Coronary artery (tissue), 2 donors: ENCODE data around the gene RARA.
A peak's percentile ranks its signal among the peaks of the same experiment; 100 is the strongest.

ENCODE experiments used
- DNase-seq: peaks from one replicate; pipeline ENCODE4 v3.0.0-alpha.2; 2017; ENCODE audit warnings: low spot score
- H3K27ac ChIP-seq, 2 donors: fragments of 200-600 bp; sonication (generic); one replicate each; pipeline ENCODE4 v1.5.1; 2016 to 2019
- H3K4me3 ChIP-seq: fragments of 200-600 bp; sonication (generic); 2 replicates; pipeline ENCODE4 v1.5.1; 2016; ENCODE audit warnings: mild to moderate bottlenecking, moderate library complexity
- CTCF ChIP-seq: fragments of 200-600 bp; sonication (generic); IDR thresholded peaks from one replicate; pipeline ENCODE4 v1.5.1; 2019; ENCODE audit warnings: antibody characterized with exemption

RARA gene

DNA sequence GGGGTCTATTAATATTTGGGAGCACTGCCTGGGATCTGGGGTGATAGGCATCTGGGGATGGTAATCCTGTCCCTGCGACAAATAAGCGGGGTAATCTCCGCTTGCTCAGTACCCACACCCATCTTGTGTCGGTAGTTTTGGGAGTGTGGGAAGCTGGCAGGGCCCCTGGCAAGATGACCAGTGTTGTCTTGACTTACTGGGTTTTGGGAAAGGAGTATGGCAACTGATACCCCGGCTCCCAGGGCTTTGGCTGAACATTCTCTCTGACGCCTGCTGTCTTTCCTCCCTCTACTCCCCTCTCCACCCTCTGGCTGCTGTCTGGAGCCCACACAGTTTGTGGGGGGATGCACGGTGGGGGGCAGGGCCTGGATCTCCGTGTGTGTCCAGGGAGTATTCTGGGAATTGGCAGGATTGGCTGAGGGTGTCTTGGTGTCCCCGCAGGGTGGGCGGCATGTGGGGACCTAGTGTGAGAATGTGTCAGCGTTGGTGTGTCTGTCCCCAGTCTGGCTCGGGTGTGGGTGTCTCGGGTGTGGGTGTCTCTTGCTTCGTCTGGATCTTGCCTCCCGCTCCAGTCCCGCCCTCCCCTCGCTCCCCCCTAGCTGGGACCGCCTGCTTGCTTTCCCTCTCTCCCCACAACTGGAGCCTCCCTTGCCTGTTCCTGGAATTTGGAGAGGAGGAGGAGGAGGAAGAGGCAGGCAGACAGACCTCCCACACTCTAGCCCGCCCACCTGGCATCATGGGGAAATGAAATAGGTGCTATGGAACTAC, 12.0 kb downstream of the RARA start:
- peak overlapping the region; percentile 75 to 92 for H3K27ac ChIP-seq
- peak; percentile 93 for DNase-seq
- H3K4me3 ChIP-seq, result peak overlapping the region; percentile 83
- TF ChIP-seq CTCF, result no peak

DNA sequence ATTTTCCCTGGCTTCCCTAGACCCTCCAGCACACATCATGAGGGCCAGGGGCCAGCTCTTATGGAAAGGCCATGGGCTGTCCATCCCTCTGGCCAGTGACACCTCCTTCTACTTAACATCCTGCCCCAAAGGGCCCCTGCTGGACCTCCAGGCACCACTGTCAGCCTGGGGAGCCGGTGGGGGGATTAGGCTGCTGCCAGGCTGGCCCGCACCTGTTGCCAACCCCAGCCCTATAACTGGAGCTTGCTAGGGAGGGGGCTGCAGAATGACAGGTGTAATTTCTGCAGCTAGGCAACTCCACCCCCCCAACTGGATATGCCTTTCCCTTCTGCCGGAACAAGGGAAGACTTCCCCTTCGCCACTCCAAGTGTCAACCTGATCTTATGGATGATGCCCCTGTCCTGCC, 12.5 kb downstream of the RARA start:
- H3K4me3 ChIP-seq, result peak overlapping the region; percentile 83
- peak overlapping the region; percentile 75 to 92 for H3K27ac ChIP-seq
- no peak for DNase-seq
- no peak for TF ChIP-seq CTCF

DNA sequence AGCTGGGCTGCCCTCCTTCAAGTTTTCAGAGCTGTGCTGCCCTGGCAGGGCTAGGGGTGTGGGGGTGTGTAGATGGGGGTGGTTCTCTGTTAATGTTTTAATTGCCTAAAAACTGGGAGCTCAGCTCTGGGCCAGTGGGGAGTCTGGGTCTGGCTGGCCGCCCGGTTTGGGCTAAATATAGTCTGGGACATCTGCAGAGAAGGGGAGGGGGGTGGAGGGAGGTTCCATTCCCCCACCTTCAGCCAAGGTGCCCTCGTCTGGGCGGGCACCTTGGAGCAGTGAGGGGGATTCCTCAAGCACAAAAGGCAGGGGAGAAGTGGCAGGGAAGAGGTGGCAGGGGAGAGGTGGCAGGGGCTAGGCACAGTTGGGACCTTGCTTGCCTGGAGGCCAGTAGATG, 13.0 kb downstream of the RARA start:
- TF ChIP-seq CTCF, result no peak
- Histone ChIP-seq H3K27ac (peak overlapping the region; percentile 75 to 92), H3K4me3 (peak overlapping the region; percentile 83)
- peak; percentile 75 for DNase-seq

DNA sequence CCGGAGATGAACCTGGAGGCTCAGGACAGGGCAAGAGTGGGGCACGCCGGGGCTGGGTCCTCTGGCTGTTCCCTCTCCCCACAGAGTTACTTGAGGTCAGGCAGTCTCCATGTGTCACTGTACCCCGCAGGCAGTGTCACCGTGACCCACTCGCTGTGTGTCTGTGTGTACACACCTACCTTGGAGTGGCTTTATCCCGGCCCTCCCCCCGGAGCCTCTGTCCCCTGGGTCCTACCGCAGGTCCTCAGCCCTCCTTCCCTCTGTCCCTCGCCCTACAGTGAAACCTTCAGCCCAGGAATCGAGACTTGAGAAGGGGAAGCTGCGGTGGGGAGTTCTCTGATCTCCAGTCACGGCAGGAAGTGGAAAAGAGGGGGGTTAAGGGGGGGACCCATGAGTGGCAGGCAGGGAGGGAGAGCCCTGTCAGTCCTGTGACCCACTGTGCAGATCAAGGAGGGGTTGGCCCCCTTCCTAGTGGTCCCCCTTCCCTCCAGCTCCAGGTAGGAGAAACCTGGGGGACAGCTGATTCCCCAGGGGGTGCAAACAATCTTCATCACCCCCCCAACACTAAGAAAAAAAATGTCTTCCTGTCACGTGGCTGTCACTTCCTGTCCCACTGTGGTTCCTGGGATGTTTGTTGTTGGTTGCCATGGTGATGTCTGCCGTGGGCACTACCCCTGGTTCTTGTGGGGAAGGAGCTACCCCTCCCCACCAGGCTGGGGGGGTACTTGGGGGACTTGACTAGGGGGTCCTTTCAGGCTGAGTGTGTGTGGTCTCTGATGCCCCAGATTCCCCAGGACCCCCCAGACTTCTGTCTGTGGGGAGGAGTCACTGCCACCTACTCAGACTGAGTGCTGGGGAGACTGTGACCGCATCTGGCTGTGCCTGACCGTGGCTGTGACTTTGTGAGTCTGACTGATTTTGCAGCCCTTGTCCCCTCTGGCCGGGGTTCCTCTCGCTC, 13.7 kb downstream of the RARA start:
- no peak for TF ChIP-seq CTCF
- Histone ChIP-seq H3K27ac (peak overlapping the region; percentile 75 to 92), H3K4me3 (peak overlapping the region; percentile 83)
- peak; percentile 93 for DNase-seq

- peak overlapping the region; percentile 83 for H3K4me3 ChIP-seq
- TF ChIP-seq CTCF, result no peak
- no peak for DNase-seq
- H3K27ac ChIP-seq, result peak overlapping the region; percentile 75 to 92
Observed at GRCh38 chr17:40323391-40324381, 14.7 kb downstream of the RARA start.
